ENCODE data around the gene DLAT. TPM values are rescaled to one million over a fixed set of nuclear protein-coding genes. Genes with fewer than 3 reads are reported as not detected.
"Not testable (repeated sequence)": the region's sequence is repeated elsewhere in the genome, so short reads cannot be mapped to it uniquely, and the experiment has no call there.

Gene DLAT
- polyA plus RNA-seq, 1 donor, result 26.1 TPM

DNA sequence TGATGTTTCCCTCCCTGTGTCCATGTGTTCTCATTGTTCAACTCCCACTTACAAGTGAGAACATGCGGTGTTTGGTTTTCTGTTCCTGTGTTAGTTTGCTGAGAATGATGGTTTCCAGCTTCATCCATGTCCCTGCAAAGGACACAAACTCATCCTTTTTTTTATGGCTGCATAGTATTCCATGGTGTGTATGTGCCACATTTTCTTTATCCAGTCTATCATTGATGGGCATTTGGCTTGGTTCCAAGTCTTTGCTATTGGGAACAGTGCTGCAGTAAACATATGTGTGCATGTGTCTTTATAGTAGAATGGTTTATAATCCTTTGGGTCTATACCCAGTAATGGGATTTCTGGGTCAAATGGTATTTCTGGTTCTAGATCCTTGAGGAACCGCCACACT, 21.4 kb downstream of the DLAT start:
- DNase-seq; H3K4me3 ChIP-seq (ENCODE audit: low read length); H3K27ac ChIP-seq (ENCODE audit: low read length); H3K27me3 ChIP-seq (ENCODE audit: control insufficient read depth, insufficient read depth, low read length); H3K9me3 ChIP-seq (ENCODE audit: control insufficient read depth, low read depth, low read length); H3K4me1 ChIP-seq (ENCODE audit: control insufficient read depth, insufficient read depth, low read length): not testable (repeated sequence)
- peaks cover 24% of the 10 kb centered on the region for H3K36me3 ChIP-seq (ENCODE audit: control insufficient read depth, insufficient read depth, low read length)
- WGBS (ENCODE audit: insufficient coverage, low lambda C conversion rate), result no CpG with 5 or more reads among the region's 2 CpGs

DNA sequence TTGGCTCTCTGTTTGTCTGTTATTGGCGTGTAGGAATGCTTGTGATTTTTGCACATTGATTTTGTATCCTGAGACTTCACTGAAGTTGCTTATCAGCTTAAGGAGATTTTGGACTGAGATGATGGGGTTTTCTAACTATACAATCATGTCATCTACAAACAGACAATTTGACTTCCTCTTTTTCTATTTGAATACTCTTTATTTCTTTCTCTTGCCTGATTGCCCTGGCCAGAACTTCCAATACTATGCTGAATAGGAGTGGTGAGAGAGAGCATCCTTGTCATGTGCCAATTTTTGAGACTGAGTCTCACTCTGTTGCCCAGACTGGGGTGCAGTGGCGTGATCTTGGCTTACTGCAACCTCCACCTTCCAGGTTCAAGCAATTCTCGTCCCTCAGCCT, 23.0 kb downstream of the DLAT start:
- peaks cover 35% of the 10 kb centered on the region for H3K36me3 ChIP-seq (ENCODE audit: control insufficient read depth, insufficient read depth, low read length)
- not testable (repeated sequence) for H3K4me1 ChIP-seq (ENCODE audit: control insufficient read depth, insufficient read depth, low read length); H3K27ac ChIP-seq (ENCODE audit: low read length); H3K4me3 ChIP-seq (ENCODE audit: low read length); H3K27me3 ChIP-seq (ENCODE audit: control insufficient read depth, insufficient read depth, low read length); H3K9me3 ChIP-seq (ENCODE audit: control insufficient read depth, low read depth, low read length); DNase-seq
- no CpG with 5 or more reads among the region's 3 CpGs for WGBS (ENCODE audit: insufficient coverage, low lambda C conversion rate)

- no peaks in the 10 kb centered on the region for H3K9me3 ChIP-seq (ENCODE audit: control insufficient read depth, low read depth, low read length)
- H3K27me3 ChIP-seq (ENCODE audit: control insufficient read depth, insufficient read depth, low read length), result no peaks in the 10 kb centered on the region
- 100% methylated on average over 1 of the region's 2 CpGs for WGBS (ENCODE audit: insufficient coverage, low lambda C conversion rate)
- H3K4me1 ChIP-seq (ENCODE audit: control insufficient read depth, insufficient read depth, low read length), result no peaks in the 10 kb centered on the region
- H3K4me3 ChIP-seq (ENCODE audit: low read length), result no peak overlapping the region
- no peak overlapping the region for H3K27ac ChIP-seq (ENCODE audit: low read length)
- no peak for DNase-seq
- peaks cover 44% of the 10 kb centered on the region for H3K36me3 ChIP-seq (ENCODE audit: control insufficient read depth, insufficient read depth, low read length)
These were observed 24.6 kb downstream of the DLAT start for GRCh38 chr11:112049777-112050176.

DNA sequence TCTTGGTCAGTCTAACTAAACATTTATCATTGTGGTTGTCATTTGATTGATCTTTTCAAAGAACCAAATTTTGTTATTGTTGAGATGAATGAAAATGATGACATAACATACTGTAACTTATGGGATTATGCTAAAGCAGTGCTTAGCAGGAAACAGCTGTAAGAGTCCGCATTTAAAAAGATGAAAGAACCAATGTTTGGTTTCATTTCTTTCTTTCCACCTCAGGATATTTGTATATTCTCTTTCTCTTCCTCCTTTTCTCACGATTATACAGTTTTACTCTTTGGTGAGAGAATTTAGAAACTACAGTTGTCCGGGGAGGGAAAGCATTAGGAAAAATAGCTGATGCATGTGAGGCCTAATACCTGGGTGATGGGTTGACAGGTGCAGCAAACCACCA, 25.5 kb downstream of the DLAT start:
- H3K27ac ChIP-seq (ENCODE audit: low read length), result no peak overlapping the region
- no peak overlapping the region for H3K4me3 ChIP-seq (ENCODE audit: low read length)
- DNase-seq, result no peak
- peaks cover 39% of the 10 kb centered on the region for H3K36me3 ChIP-seq (ENCODE audit: control insufficient read depth, insufficient read depth, low read length)
- H3K27me3 ChIP-seq (ENCODE audit: control insufficient read depth, insufficient read depth, low read length), result no peaks in the 10 kb centered on the region
- WGBS (ENCODE audit: insufficient coverage, low lambda C conversion rate), result no CpG with 5 or more reads among the region's 3 CpGs
- no peaks in the 10 kb centered on the region for H3K4me1 ChIP-seq (ENCODE audit: control insufficient read depth, insufficient read depth, low read length)
- no peaks in the 10 kb centered on the region for H3K9me3 ChIP-seq (ENCODE audit: control insufficient read depth, low read depth, low read length)

DNA sequence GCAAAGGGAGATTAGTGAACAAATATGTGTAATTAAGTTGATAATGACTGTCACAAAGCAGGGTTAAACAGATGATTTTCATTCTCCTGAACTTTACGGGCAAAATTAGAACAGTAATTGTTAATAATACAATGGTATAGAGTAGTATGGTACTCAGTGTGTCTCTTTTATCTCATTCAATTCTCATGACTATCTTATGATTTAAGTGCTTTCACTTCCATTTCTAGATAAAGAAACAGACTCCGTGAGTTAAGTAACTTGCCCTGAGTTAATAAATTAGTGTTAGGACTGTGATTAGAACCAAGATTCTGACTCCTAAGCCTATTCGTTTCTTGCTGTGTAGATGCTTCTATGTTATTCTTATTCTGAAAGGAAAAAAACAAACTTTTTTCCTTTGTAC, 26.6 kb downstream of the DLAT start:
- H3K4me1 ChIP-seq (ENCODE audit: control insufficient read depth, insufficient read depth, low read length), result no peaks in the 10 kb centered on the region
- DNase-seq, result no peak
- peaks cover 40% of the 10 kb centered on the region for H3K36me3 ChIP-seq (ENCODE audit: control insufficient read depth, insufficient read depth, low read length)
- 80% methylated on average over 1 of the region's 3 CpGs for WGBS (ENCODE audit: insufficient coverage, low lambda C conversion rate)
- H3K27me3 ChIP-seq (ENCODE audit: control insufficient read depth, insufficient read depth, low read length), result no peaks in the 10 kb centered on the region
- no peak overlapping the region for H3K27ac ChIP-seq (ENCODE audit: low read length)
- H3K9me3 ChIP-seq (ENCODE audit: control insufficient read depth, low read depth, low read length), result no peaks in the 10 kb centered on the region
- no peak overlapping the region for H3K4me3 ChIP-seq (ENCODE audit: low read length)

DNA sequence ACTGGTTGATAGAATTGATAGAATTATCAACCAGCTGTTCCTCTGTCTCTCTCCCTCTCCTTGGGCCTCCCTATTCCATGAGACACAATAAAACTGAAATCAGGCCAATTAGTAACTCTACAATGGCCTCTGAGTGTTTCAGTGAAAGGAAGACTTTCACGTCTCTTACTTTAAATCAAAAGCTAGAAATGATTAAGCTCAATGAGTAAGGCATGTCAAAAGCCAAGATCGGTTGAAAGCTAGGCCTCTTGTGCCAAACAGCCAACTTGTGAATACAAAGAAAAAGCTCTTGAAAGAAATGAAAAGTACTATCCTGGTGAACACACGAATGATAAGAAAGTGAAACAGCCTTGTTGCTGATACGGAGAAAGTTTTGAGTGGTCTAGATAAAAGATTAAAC, 32.0 kb downstream of the DLAT start:
- Histone ChIP-seq H3K36me3 (ENCODE audit: control insufficient read depth, insufficient read depth, low read length) (peaks cover 48% of the 10 kb centered on the region), H3K27me3 (ENCODE audit: control insufficient read depth, insufficient read depth, low read length) (no peaks in the 10 kb centered on the region), H3K27ac (ENCODE audit: low read length) (no peak overlapping the region), H3K4me3 (ENCODE audit: low read length) (no peak overlapping the region), H3K9me3 (ENCODE audit: control insufficient read depth, low read depth, low read length) (no peaks in the 10 kb centered on the region), H3K4me1 (ENCODE audit: control insufficient read depth, insufficient read depth, low read length) (no peaks in the 10 kb centered on the region)
- 89% methylated on average over 4 of the region's 4 CpGs for WGBS (ENCODE audit: insufficient coverage, low lambda C conversion rate)
- DNase-seq, result no peak

- Histone ChIP-seq H3K9me3 (ENCODE audit: control insufficient read depth, low read depth, low read length) (no peaks in the 10 kb centered on the region), H3K36me3 (ENCODE audit: control insufficient read depth, insufficient read depth, low read length) (peaks cover 46% of the 10 kb centered on the region), H3K27me3 (ENCODE audit: control insufficient read depth, insufficient read depth, low read length) (no peaks in the 10 kb centered on the region), H3K27ac (ENCODE audit: low read length) (no peak overlapping the region), H3K4me3 (ENCODE audit: low read length) (no peak overlapping the region), H3K4me1 (ENCODE audit: control insufficient read depth, insufficient read depth, low read length) (no peaks in the 10 kb centered on the region)
- DNase-seq, result no peak
- WGBS (ENCODE audit: insufficient coverage, low lambda C conversion rate), result no CpG with 5 or more reads among the region's 1 CpG
These were observed 32.9 kb downstream of the DLAT start for GRCh38 chr11:112058103-112058502.

DNA sequence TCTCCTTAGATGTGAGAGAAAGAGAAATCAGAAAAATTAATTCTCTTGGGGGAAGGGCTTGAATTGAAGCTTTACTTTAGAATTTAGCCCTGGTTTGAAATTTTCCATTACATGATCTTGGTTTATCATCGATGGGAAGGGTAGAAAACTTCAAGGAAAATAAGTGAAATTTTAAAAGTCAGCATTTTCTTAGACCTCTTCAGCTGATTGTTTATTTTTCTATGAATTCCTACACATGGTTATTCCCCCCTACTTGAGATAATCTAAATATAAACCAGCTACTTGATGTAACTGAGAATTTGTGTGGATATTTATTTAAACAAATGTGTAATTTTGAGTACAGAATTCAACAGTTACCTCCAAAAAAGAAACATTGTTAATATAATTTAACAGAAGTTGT, 37.7 kb downstream of the DLAT start:
- H3K36me3 ChIP-seq (ENCODE audit: control insufficient read depth, insufficient read depth, low read length), result peaks cover 29% of the 10 kb centered on the region

DNA sequence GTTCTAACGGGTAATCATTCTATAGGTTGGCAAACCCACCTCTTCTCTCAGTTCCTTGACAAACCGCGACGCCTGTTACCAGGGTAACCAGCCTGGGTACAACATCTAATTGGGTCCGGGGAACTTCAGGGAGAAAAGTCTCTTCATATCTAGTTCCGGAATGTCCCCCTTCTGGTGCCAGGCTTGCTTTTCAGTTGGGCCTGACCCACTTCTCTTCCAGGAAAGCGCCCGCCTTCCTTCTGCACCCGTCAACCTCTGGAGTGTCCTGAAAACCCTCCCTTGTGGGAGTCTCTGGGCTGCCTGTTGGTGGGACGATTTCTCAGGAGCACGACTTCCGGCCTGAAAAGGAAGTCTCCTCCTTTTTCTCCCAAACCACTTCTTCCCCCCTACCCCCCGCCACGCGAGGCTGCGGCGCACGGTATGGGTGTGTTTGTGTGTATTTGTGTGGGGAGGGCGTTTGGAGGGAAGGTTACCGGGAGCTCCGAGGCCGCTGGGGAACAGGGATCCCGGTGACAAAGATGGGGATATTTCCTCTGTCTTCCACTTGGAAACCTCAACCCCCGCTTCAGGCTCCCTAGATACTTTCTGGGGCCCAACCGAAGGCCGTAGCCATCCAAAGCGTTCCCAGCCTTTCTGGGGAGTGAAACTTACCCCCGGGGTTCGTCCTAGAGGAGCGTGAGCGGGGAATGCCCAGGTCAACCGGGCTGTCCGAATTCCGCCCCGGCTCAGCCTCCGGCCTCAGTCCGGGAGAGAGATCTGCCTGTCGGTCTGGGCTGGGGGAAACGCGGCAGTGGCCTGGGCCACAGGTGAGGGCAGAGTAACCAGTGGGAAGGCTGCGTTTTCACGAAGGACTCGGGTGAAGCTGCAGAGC, 49.0 kb downstream of the DLAT start, which contains the start of the genes NKAPD1 and PIH1D2:
TSS of gene NKAPD1 (plus strand) at position 359 of the 871 bp plus-strand sequence. CDS start 1,276 bp downstream, outside the sequence.
TSS of gene PIH1D2 (minus strand) at position 77 of the 871 bp plus-strand sequence. CDS start 843 bp downstream, outside the sequence.
- Histone ChIP-seq H3K4me1 (ENCODE audit: control insufficient read depth, insufficient read depth, low read length) (no peaks in the 10 kb centered on the region), H3K36me3 (ENCODE audit: control insufficient read depth, insufficient read depth, low read length) (peaks cover 23% of the 10 kb centered on the region), H3K27me3 (ENCODE audit: control insufficient read depth, insufficient read depth, low read length) (no peaks in the 10 kb centered on the region), H3K27ac (ENCODE audit: low read length) (peak within 1 kb of the TSS; percentile 72), H3K4me3 (ENCODE audit: low read length) (peak within 1 kb of the TSS; percentile 83), H3K9me3 (ENCODE audit: control insufficient read depth, low read depth, low read length) (no peaks in the 10 kb centered on the region)
- peak; percentile 67 to 88 for DNase-seq
- WGBS (ENCODE audit: insufficient coverage, low lambda C conversion rate), result no CpG with 5 or more reads among the region's 43 CpGs

More for the DNA sequence above, 37.7 kb downstream of the DLAT start:
- Histone ChIP-seq H3K9me3 (ENCODE audit: control insufficient read depth, low read depth, low read length) (no peaks in the 10 kb centered on the region), H3K27me3 (ENCODE audit: control insufficient read depth, insufficient read depth, low read length) (no peaks in the 10 kb centered on the region), H3K27ac (ENCODE audit: low read length) (no peak overlapping the region), H3K4me3 (ENCODE audit: low read length) (no peak overlapping the region), H3K4me1 (ENCODE audit: control insufficient read depth, insufficient read depth, low read length) (no peaks in the 10 kb centered on the region)
- WGBS (ENCODE audit: insufficient coverage, low lambda C conversion rate), result 86% methylated on average over 1 of the region's 1 CpG
- no peak for DNase-seq

DNA sequence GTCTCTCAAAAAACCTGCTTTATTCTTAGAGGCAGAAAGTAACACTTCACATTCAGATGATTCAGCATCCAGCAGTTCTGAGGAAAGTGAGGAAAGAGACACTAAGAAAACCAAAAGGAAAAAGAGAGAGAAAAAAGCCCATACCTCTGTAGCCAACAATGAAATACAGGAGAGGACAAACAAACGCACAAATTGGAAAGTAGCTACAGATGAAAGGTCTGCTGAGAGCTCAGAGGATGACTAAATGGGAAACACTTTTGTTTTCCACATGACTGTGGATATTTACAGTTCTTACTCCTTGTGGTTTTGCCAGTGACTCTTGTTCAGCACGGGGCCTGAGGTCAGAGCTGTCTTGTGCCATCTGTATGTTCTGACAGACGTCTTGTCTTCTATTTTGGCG, 57.5 kb downstream of the DLAT start:
- Histone ChIP-seq H3K27me3 (ENCODE audit: control insufficient read depth, insufficient read depth, low read length) (no peaks in the 10 kb centered on the region), H3K9me3 (ENCODE audit: control insufficient read depth, low read depth, low read length) (no peaks in the 10 kb centered on the region), H3K36me3 (ENCODE audit: control insufficient read depth, insufficient read depth, low read length) (peaks cover 57% of the 10 kb centered on the region), H3K4me3 (ENCODE audit: low read length) (no peak overlapping the region), H3K27ac (ENCODE audit: low read length) (no peak overlapping the region), H3K4me1 (ENCODE audit: control insufficient read depth, insufficient read depth, low read length) (peaks cover 13% of the 10 kb centered on the region)
- DNase-seq, result no peak
- 100% methylated on average over 1 of the region's 4 CpGs for WGBS (ENCODE audit: insufficient coverage, low lambda C conversion rate)
